Measurements from ENCODE around the gene ME3. TPM values are rescaled to one million over a fixed set of nuclear protein-coding genes. Genes with fewer than 3 reads are reported as not detected.

Gene ME3
- total RNA-seq, 1 donor from 2014 or later: 33.4 TPM

GRCh38 chr11:86449993-86450629, 222.3 kb downstream of the ME3 start:
- H3K9me3 ChIP-seq (replicated peaks): no peaks in the 10 kb centered on the region
- H3K4me1 ChIP-seq: no peaks in the 10 kb centered on the region
- H3K4me3 ChIP-seq: no peak overlapping the region
- H3K27ac ChIP-seq (replicated peaks): no peak overlapping the region
- no peaks in the 10 kb centered on the region for H3K27me3 ChIP-seq (ENCODE audit: low read depth)
- H3K36me3 ChIP-seq: peaks cover 22% of the 10 kb centered on the region
- TF ChIP-seq CTCF (IDR thresholded peaks at IDR 0.05; ENCODE audit: borderline replicate concordance): no peak
- intact Hi-C loops (cut with micrococcal nuclease): loop anchor here (10.0 kb wide), 1 partner anchor 165 kb away; no protein-coding TSS in a partner anchor
- DNase-seq: no peak

GRCh38 chr11:86447763-86448480, 224.5 kb downstream of the ME3 start:
- no peak for DNase-seq
- Histone ChIP-seq H3K36me3 (peaks cover 44% of the 10 kb centered on the region), H3K27me3 (ENCODE audit: low read depth) (no peaks in the 10 kb centered on the region), H3K4me1 (no peaks in the 10 kb centered on the region), H3K27ac (replicated peaks) (no peak overlapping the region), H3K9me3 (replicated peaks) (no peaks in the 10 kb centered on the region), H3K4me3 (no peak overlapping the region)
- intact Hi-C loops (cut with micrococcal nuclease): no loop called here
- TF ChIP-seq CTCF (IDR thresholded peaks at IDR 0.05; ENCODE audit: borderline replicate concordance): no peak

- Histone ChIP-seq H3K9me3 (replicated peaks) (no peaks in the 10 kb centered on the region), H3K4me1 (no peaks in the 10 kb centered on the region), H3K36me3 (peaks cover 52% of the 10 kb centered on the region), H3K4me3 (no peak overlapping the region), H3K27ac (replicated peaks) (no peak overlapping the region), H3K27me3 (ENCODE audit: low read depth) (no peaks in the 10 kb centered on the region)
- intact Hi-C loops (cut with micrococcal nuclease): no loop called here
- TF ChIP-seq CTCF (IDR thresholded peaks at IDR 0.05; ENCODE audit: borderline replicate concordance): no peak
- DNase-seq: no peak
Measured at GRCh38 chr11:86446924-86447285, 225.5 kb downstream of the ME3 start.

- no peaks in the 10 kb centered on the region for H3K27me3 ChIP-seq (ENCODE audit: low read depth)
- no peak for TF ChIP-seq CTCF (IDR thresholded peaks at IDR 0.05; ENCODE audit: borderline replicate concordance)
- H3K9me3 ChIP-seq (replicated peaks): no peaks in the 10 kb centered on the region
- no peak overlapping the region for H3K27ac ChIP-seq (replicated peaks)
- H3K4me1 ChIP-seq: no peaks in the 10 kb centered on the region
- no peak overlapping the region for H3K4me3 ChIP-seq
- intact Hi-C loops (cut with micrococcal nuclease): no loop called here
- H3K36me3 ChIP-seq: peaks cover 52% of the 10 kb centered on the region
- DNase-seq: no peak
Measured at GRCh38 chr11:86446163-86446923, 226.1 kb downstream of the ME3 start.

- DNase-seq: no peak
- peaks cover 62% of the 10 kb centered on the region for H3K36me3 ChIP-seq
Measured at GRCh38 chr11:86444981-86445380, 227.4 kb downstream of the ME3 start.

More at GRCh38 chr11:86444981-86445380, 227.4 kb downstream of the ME3 start:
- H3K9me3 ChIP-seq (replicated peaks): no peaks in the 10 kb centered on the region
- H3K27ac ChIP-seq (replicated peaks): no peak overlapping the region
- no peaks in the 10 kb centered on the region for H3K27me3 ChIP-seq (ENCODE audit: low read depth)
- intact Hi-C loops (cut with micrococcal nuclease): no loop called here
- TF ChIP-seq CTCF (IDR thresholded peaks at IDR 0.05; ENCODE audit: borderline replicate concordance): no peak
- H3K4me3 ChIP-seq: no peak overlapping the region
- H3K4me1 ChIP-seq: peaks cover under 1% of the 10 kb centered on the region
